K562 (cell line): ENCODE measurements around the gene WDR20. TPM values are rescaled to one million over a fixed set of nuclear protein-coding genes. Genes with fewer than 3 reads are reported as not detected.

Source experiments
- ATAC-seq: fragments of 200-7000 bp; cut with Tn5 transposase; 3 replicates; pipeline ENCODE4 v1.9.1; 2020; ENCODE audit warnings: moderate library complexity
- BruUV-seq: library from RNA; stranded (reverse); fragments of 400-500 nt; replicated peaks from 2 replicates; lab custom pipeline; 2021; lab: Mats Ljungman, UMichigan
- CTCF ChIA-PET: fragments of 300-600 bp; formaldehyde crosslinking; extraction: SDS; loops from one replicate; lab custom pipeline; 2021; ENCODE audit warnings: low intra/inter-chr PET ratio; lab: Yijun Ruan, JAX
- POLR2A ChIA-PET: fragments of 300-600, 350-650 bp; sonication (Branson Sonifier 250); formaldehyde crosslinking; extraction: SDS; loops from one replicate; lab custom pipeline; 2021; ENCODE audit warnings: antibody characterized with exemption, inconsistent platforms; lab: Yijun Ruan, JAX
- DNase-seq, 4 experiments: peaks; one replicate each; pipeline versions ENCODE4 v3.0.0 to v3.0.0-alpha.2; 2011 to 2018; ENCODE audit warnings: low spot score in 3 of 4, mixed read lengths in 3 of 4; ENCODE audit errors: extremely low read depth in 1 of 4
- FAIRE-seq: peaks from 2 replicates; lab custom pipeline; 2011; peaks lifted over from hg19 to GRCh38; lab: Jason Lieb, UNC
- H2AFZ ChIP-seq: 2 replicates; pipeline ENCODE4 v1.6.0; 2011; ENCODE audit warnings: low read depth, low read length, control low read depth, inconsistent platforms
- H3K27ac ChIP-seq: fragments of 200-600 bp; 3 replicates; pipeline ENCODE4 v1.8.0; 2011; ENCODE audit warnings: low read depth, mild to moderate bottlenecking, control low read depth, inconsistent platforms, low read length, moderate library complexity, mixed read lengths; ENCODE audit errors: extremely low read depth
- H3K27me3 ChIP-seq, 2 experiments: fragments of 300-600 bp in 1 of 2; 2 replicates in 1 of 2; 3 replicates in 1 of 2; pipeline versions ENCODE4 v1.6.0 to v1.8.0; 2011; ENCODE audit warnings: inconsistent platforms in 2 of 2, low read length in 2 of 2, mild to moderate bottlenecking in 1 of 2, mixed read lengths in 1 of 2, moderate library complexity in 1 of 2; ENCODE audit not compliant: control insufficient read depth in 2 of 2, insufficient read depth in 2 of 2
- H3K36me3 ChIP-seq: fragments of 300-600 bp; 3 replicates; pipeline ENCODE4 v1.8.0; 2011; ENCODE audit warnings: mild to moderate bottlenecking, low read length, inconsistent platforms; ENCODE audit not compliant: control insufficient read depth, insufficient read depth
- H3K4me1 ChIP-seq, 2 experiments: fragments of 200-600 bp in 1 of 2; replicated peaks in 1 of 2; 2 replicates in 1 of 2; 3 replicates in 1 of 2; pipeline versions ENCODE4 v1.5.1 to v1.8.0; 2011; ENCODE audit warnings: inconsistent platforms in 2 of 2, low read length in 2 of 2, mild to moderate bottlenecking in 1 of 2, mixed read lengths in 1 of 2, moderate library complexity in 1 of 2; ENCODE audit not compliant: control insufficient read depth in 2 of 2, insufficient read depth in 2 of 2
- H3K4me2 ChIP-seq: 2 replicates; pipeline ENCODE4 v1.6.1; 2011; ENCODE audit warnings: low read length, control low read depth, inconsistent platforms, mixed read lengths; ENCODE audit not compliant: insufficient read depth
- H3K4me3 ChIP-seq: fragments of 200-600 bp; sonication (generic), shearing (Covaris generic); 2 replicates; pipeline ENCODE4 v1.5.1; 2016; ENCODE audit warnings: control low read depth, inconsistent platforms
- H3K79me2 ChIP-seq: fragments of 200-600 bp; 3 replicates; pipeline ENCODE4 v1.8.0; 2011; ENCODE audit warnings: low read length, inconsistent platforms; ENCODE audit not compliant: control insufficient read depth, insufficient read depth
- H3K9ac ChIP-seq, 2 experiments: 2 replicates each; pipeline versions ENCODE4 v1.6.0 to v1.6.1; 2011; ENCODE audit warnings: low read depth in 2 of 2, low read length in 2 of 2, control low read depth in 1 of 2, inconsistent platforms in 1 of 2, mild to moderate bottlenecking in 1 of 2, mixed read lengths in 1 of 2; ENCODE audit not compliant: insufficient read depth in 1 of 2
- H3K9me1 ChIP-seq: one replicate; pipeline ENCODE4 v1.6.0; 2011; ENCODE audit warnings: inconsistent platforms, mild to moderate bottlenecking, low read length, moderate library complexity; ENCODE audit not compliant: control insufficient read depth, insufficient read depth
- H3K9me3 ChIP-seq: replicated peaks from 2 replicates; pipeline ENCODE4 v1.5.1; 2011; ENCODE audit warnings: low read depth, low read length, inconsistent platforms; ENCODE audit not compliant: control insufficient read depth, insufficient read depth
- H4K20me1 ChIP-seq: replicated peaks from 2 replicates; pipeline ENCODE4 v1.6.1; 2011; ENCODE audit warnings: low read length, inconsistent platforms, mixed read lengths; ENCODE audit not compliant: control insufficient read depth, insufficient read depth
- CCAR2 ChIP-seq: fragments of 200-400 bp; formaldehyde crosslinking; IDR thresholded peaks from 2 replicates; pipeline ENCODE4 v1.6.1; 2017; ENCODE audit warnings: mild to moderate bottlenecking, low read depth, low read length
- GTF2B ChIP-seq: IDR thresholded peaks from 2 replicates; pipeline ENCODE4 v1.6.1; 2011; ENCODE audit not compliant: insufficient read length; ENCODE audit errors: extremely low read depth
- MECOM ChIP-seq: fragments of 250-450 bp; sonication (Bioruptor Pico); IDR thresholded peaks from 2 replicates; pipeline ENCODE4 v1.8.0; 2022; ENCODE audit warnings: inconsistent platforms
- NR1H2 ChIP-seq: sonication (generic); formaldehyde crosslinking; IDR thresholded peaks from 2 replicates; pipeline ENCODE4 v1.4.0; 2020; ENCODE audit warnings: mild to moderate bottlenecking, missing genetic modification reagents
- TAF15 ChIP-seq: fragments of 200-400 bp; formaldehyde crosslinking; IDR thresholded peaks from 2 replicates; pipeline ENCODE4 v1.6.1; 2017; ENCODE audit warnings: mild to moderate bottlenecking, low read depth, low read length, moderate library complexity
- TCF7 ChIP-seq: sonication (generic); IDR thresholded peaks from 2 replicates; pipeline ENCODE4 v1.6.1; 2016; ENCODE audit warnings: antibody characterized with exemption, borderline replicate concordance
- TOE1 ChIP-seq, 2 experiments: fragments of 450-650 bp in 1 of 2; sonication (generic) in 1 of 2; formaldehyde crosslinking in 1 of 2; IDR thresholded peaks; 2 replicates each; pipeline versions ENCODE4 v1.7.1 to v1.8.0; 2016 to 2022; ENCODE audit warnings: borderline replicate concordance in 2 of 2, mild to moderate bottlenecking in 2 of 2, antibody characterized with exemption in 1 of 2, inconsistent platforms in 1 of 2, low read depth in 1 of 2, missing genetic modification reagents in 1 of 2, moderate library complexity in 1 of 2
- ZFP91 ChIP-seq: sonication (generic); formaldehyde crosslinking; IDR thresholded peaks from 2 replicates; pipeline ENCODE4 v1.8.0; 2022; ENCODE audit warnings: mild to moderate bottlenecking, missing genetic modification reagents
- ZNF277 ChIP-seq: fragments of 250-450 bp; sonication (Bioruptor Pico); IDR thresholded peaks from 2 replicates; pipeline ENCODE4 v1.8.0; 2022; ENCODE audit warnings: inconsistent platforms, mild to moderate bottlenecking, moderate library complexity, borderline replicate concordance
- ZNF592 ChIP-seq: fragments of 450-650 bp; IDR thresholded peaks from 2 replicates; pipeline ENCODE4 v1.6.1; 2017; ENCODE audit warnings: antibody characterized with exemption, mild to moderate bottlenecking
- ZSCAN32 ChIP-seq: fragments of 450-650 bp; formaldehyde crosslinking; IDR thresholded peaks from 2 replicates; pipeline ENCODE4 v1.4.0; 2020; ENCODE audit warnings: mild to moderate bottlenecking, moderate library complexity
- ZZZ3 ChIP-seq: fragments of 450-650 bp; IDR thresholded peaks from 2 replicates; pipeline ENCODE4 v1.6.1; 2016; ENCODE audit warnings: antibody characterized with exemption, mild to moderate bottlenecking, moderate library complexity
- WGBS: fragments of 100-300 bp; shearing (Covaris generic); methylation state at CpG from one replicate; pipeline ENCODE4 v1.1.6; 2016; ENCODE audit warnings: low coverage, mixed read lengths; ENCODE audit not compliant: insufficient coverage; ENCODE audit errors: missing lambda C conversion rate; 5-methylcytosine and 5-hydroxymethylcytosine counted together
- in situ Hi-C: fragments of 300-500 bp; cut with MboI; formaldehyde crosslinking; loops from 4 replicates; pipeline ENCODE4 v1.15.0; 2018; ENCODE audit warnings: inconsistent platforms, mixed read lengths
- intact Hi-C: fragments of 100-400 bp; cut with micrococcal nuclease; formaldehyde crosslinking; loops from 2 replicates; pipeline ENCODE4 v1.14.2; 2022
- polyA plus RNA-seq, 8 experiments: library from polyadenylated mRNA; depleted of rRNA in 4 of 8; stranded (reverse) in 5 of 8; unstranded in 3 of 8; fragments of >200 nt; fragmentation: Nextera tagmentation in 2 of 8; fragmentation: Illumina TruSeq in 1 of 8; extraction: Ambion mirVana in 2 of 8; extraction: Trizol in 1 of 8; gene quantifications; 2 replicates each; pipeline versions ENCODE4 v1.2.1 to v1.2.3, GENCODE V29; 2011 to 2014; ENCODE audit warnings: inconsistent platforms in 1 of 8, missing spikeins in 1 of 8
- total RNA-seq, 7 experiments: library from RNA; depleted of rRNA in 6 of 7; stranded (reverse); fragments of >200 nt in 6 of 7; fragmentation: Illumina TruSeq in 2 of 7; extraction: Trizol in 2 of 7; gene quantifications; 2 replicates each; pipeline versions ENCODE4 v1.2.1 to v1.2.3, GENCODE V29; 2011 to 2021; ENCODE audit warnings: low replicate concordance in 1 of 7

The WDR20 gene
- total and polyA plus RNA-seq, 9 of the 15 experiments (the other 6 are each of a cell fraction or from before 2014, with no cell fraction given) = 7.0 to 15.3 (median 11.8) TPM

- CTCF ChIA-PET = no interaction called here
- H3K79me2 ChIP-seq = no peaks in the 10 kb centered on the region
- H3K27ac ChIP-seq = no peak overlapping the region
- no peak overlapping the region for H3K4me3 ChIP-seq
- DNase-seq (no peak), FAIRE-seq (no peak), ATAC-seq (no peak)
- WGBS = 95% methylated on average over 18 of the region's 28 CpGs
- H3K9ac ChIP-seq = no peak overlapping the region
- intact Hi-C loops (no loop called here), in situ Hi-C loops (no loop called here)
- BruUV-seq = no TSS peak
- peaks cover 0 to 6% of the 10 kb centered on the region in 2 experiments; a peak in 2 of 5 replicates for H3K4me1 ChIP-seq
- H2AFZ ChIP-seq = no peak overlapping the region
- H3K9me1 ChIP-seq = no peaks in the 10 kb centered on the region
- H4K20me1 ChIP-seq = no peaks in the 10 kb centered on the region
- H3K36me3 ChIP-seq = 0 out of 3 replicates have a peak, but pooled peaks cover 4% of the 10 kb centered on the region
- no peak overlapping the region for H3K4me2 ChIP-seq
- POLR2A ChIA-PET = no interaction called here
- no peaks in the 10 kb centered on the region for H3K9me3 ChIP-seq
- no peaks in the 10 kb centered on the region for H3K27me3 ChIP-seq
- TF ChIP-seq GTF2B (no peak), ZNF592 (no peak), ZZZ3 (no peak), TAF15 (no peak), ZFP91 (CRISPR knock-in tag) (no peak), TCF7 (no peak), TOE1 (IDR thresholded peaks at IDR 0.05; ENCODE audit: borderline replicate concordance) (no peak), TOE1 (CRISPR knock-in tag; IDR thresholded peaks at IDR 0.05; ENCODE audit: borderline replicate concordance, low read depth) (no peak), MECOM (CRISPR knock-in tag) (no peak), ZSCAN32 (CRISPR knock-in tag) (no peak), ZNF277 (no peak), NR1H2 (no peak), CCAR2 (no peak)
These were observed 83.1 kb downstream of the WDR20 start for GRCh38 chr14:102222751-102223150.
